HepG2 (cell line): ENCODE results near the gene TMCO6. TPM values are rescaled to one million over a fixed set of nuclear protein-coding genes. Genes with fewer than 3 reads are reported as not detected.

Experiments
- AGO2 ChIP-seq: fragments of 200-400 bp; formaldehyde crosslinking; optimal IDR thresholded peaks from 2 replicates; pipeline ENCODE3; 2017; ENCODE audit warnings: mild to moderate bottlenecking, low read depth, low read length, moderate library complexity
- CBX1 ChIP-seq: IDR thresholded peaks from one replicate; pipeline ENCODE4 v1.6.1; 2016; ENCODE audit warnings: antibody characterized with exemption, low read depth
- DDIT3 ChIP-seq: sonication (generic); formaldehyde crosslinking; IDR thresholded peaks from 2 replicates; pipeline ENCODE4 v1.4.0; 2020; ENCODE audit warnings: mild to moderate bottlenecking, missing genetic modification reagents
- GTF3A ChIP-seq: sonication (generic); formaldehyde crosslinking; conservative IDR thresholded peaks from 2 replicates; pipeline ENCODE4 v1.4.0; 2020; ENCODE audit warnings: mild to moderate bottlenecking, missing genetic modification reagents
- MYPOP ChIP-seq: sonication (generic); formaldehyde crosslinking; IDR thresholded peaks from 2 replicates; pipeline ENCODE4 v1.8.1; 2023; ENCODE audit warnings: mild to moderate bottlenecking, moderate library complexity, missing genetic modification reagents
- PHF20 ChIP-seq: sonication (generic); formaldehyde crosslinking; IDR thresholded peaks from 2 replicates; pipeline ENCODE4 v1.5.0; 2020; ENCODE audit warnings: mild to moderate bottlenecking, missing genetic modification reagents
- POLR2G ChIP-seq: fragments of 200-400 bp; formaldehyde crosslinking; IDR thresholded peaks from 2 replicates; pipeline ENCODE4 v1.6.1; 2018; ENCODE audit warnings: mild to moderate bottlenecking, low read depth, low read length, moderate library complexity
- PRMT3 ChIP-seq: sonication (generic); formaldehyde crosslinking; IDR thresholded peaks from 2 replicates; pipeline ENCODE4 v1.8.1; 2022; ENCODE audit warnings: low read depth, mild to moderate bottlenecking, moderate library complexity, missing genetic modification reagents, borderline replicate concordance
- PTBP1 ChIP-seq: fragments of 200-400 bp; formaldehyde crosslinking; IDR thresholded peaks from 2 replicates; pipeline ENCODE4 v1.6.1; 2018; ENCODE audit warnings: low read length, low read depth; ENCODE audit not compliant: poor library complexity, severe bottlenecking
- TARDBP ChIP-seq: sonication (generic); formaldehyde crosslinking; IDR thresholded peaks from 2 replicates; pipeline ENCODE4 v1.8.0; 2022; ENCODE audit warnings: mild to moderate bottlenecking, missing genetic modification reagents
- UBTF ChIP-seq: sonication (generic); formaldehyde crosslinking; IDR thresholded peaks from 2 replicates; pipeline ENCODE4 v1.4.0; 2020; ENCODE audit warnings: mild to moderate bottlenecking, missing genetic modification reagents
- ZNF335 ChIP-seq: sonication (generic); formaldehyde crosslinking; IDR thresholded peaks from 2 replicates; pipeline ENCODE4 v1.4.0; 2020; ENCODE audit warnings: missing genetic modification reagents
- ZNF569 ChIP-seq: sonication (generic); formaldehyde crosslinking; IDR thresholded peaks from 2 replicates; pipeline ENCODE4 v1.5.0; 2020; ENCODE audit warnings: mild to moderate bottlenecking, missing genetic modification reagents, moderate library complexity, borderline replicate concordance
- ZNF781 ChIP-seq: sonication (generic); formaldehyde crosslinking; IDR thresholded peaks from 2 replicates; pipeline ENCODE4 v1.5.1; 2020; ENCODE audit warnings: borderline replicate concordance, mild to moderate bottlenecking, missing genetic modification reagents; ENCODE audit errors: not compliant biosample characterization
- polyA plus RNA-seq, 8 experiments: library from polyadenylated mRNA; depleted of rRNA in 3 of 8; stranded (reverse) in 7 of 8; unstranded in 1 of 8; fragments of >200 nt; fragmentation: Illumina TruSeq in 4 of 8; extraction: Trizol in 4 of 8; gene quantifications; 2 replicates each; pipeline versions ENCODE4 v1.2.1 to v1.2.3, GENCODE V29; 2011 to 2016; ENCODE audit warnings: low read depth in 4 of 8, missing spikeins in 1 of 8, mixed read lengths in 1 of 8; ENCODE audit not compliant: insufficient read depth in 1 of 8
- total RNA-seq, 5 experiments: library from RNA; depleted of rRNA; stranded (reverse); fragments of >200 nt; fragmentation: Illumina TruSeq; extraction: Trizol; gene quantifications; 2 replicates each; pipeline ENCODE4 v1.2.3, GENCODE V29; 2016; ENCODE audit warnings: low read depth in 1 of 5
- TF ChIP-seq, protein P1 (sequence below): sonication (generic); formaldehyde crosslinking; IDR thresholded peaks from 2 replicates; pipeline ENCODE4 v1.5.1; 2020; ENCODE audit warnings: missing genetic modification reagents, mild to moderate bottlenecking, borderline replicate concordance
- TF ChIP-seq, protein P2 (sequence below): sonication (generic); formaldehyde crosslinking; IDR thresholded peaks from 2 replicates; pipeline ENCODE4 v1.4.0; 2020; ENCODE audit warnings: missing genetic modification reagents
- TF ChIP-seq, protein P3 (sequence below): sonication (generic); formaldehyde crosslinking; conservative IDR thresholded peaks from 2 replicates; pipeline ENCODE4 v1.8.0; 2022; ENCODE audit warnings: mild to moderate bottlenecking, moderate library complexity, missing genetic modification reagents
- TF ChIP-seq, protein P4 (sequence below): sonication (generic); formaldehyde crosslinking; IDR thresholded peaks from 2 replicates; pipeline ENCODE4 v1.4.0; 2020; ENCODE audit warnings: missing genetic modification reagents

TMCO6 gene
- total and polyA plus RNA-seq, 2 of the 13 experiments (the other 11 are each of a cell fraction or from before 2014, with no cell fraction given), result 16.6 to 28.2 TPM

DNA sequence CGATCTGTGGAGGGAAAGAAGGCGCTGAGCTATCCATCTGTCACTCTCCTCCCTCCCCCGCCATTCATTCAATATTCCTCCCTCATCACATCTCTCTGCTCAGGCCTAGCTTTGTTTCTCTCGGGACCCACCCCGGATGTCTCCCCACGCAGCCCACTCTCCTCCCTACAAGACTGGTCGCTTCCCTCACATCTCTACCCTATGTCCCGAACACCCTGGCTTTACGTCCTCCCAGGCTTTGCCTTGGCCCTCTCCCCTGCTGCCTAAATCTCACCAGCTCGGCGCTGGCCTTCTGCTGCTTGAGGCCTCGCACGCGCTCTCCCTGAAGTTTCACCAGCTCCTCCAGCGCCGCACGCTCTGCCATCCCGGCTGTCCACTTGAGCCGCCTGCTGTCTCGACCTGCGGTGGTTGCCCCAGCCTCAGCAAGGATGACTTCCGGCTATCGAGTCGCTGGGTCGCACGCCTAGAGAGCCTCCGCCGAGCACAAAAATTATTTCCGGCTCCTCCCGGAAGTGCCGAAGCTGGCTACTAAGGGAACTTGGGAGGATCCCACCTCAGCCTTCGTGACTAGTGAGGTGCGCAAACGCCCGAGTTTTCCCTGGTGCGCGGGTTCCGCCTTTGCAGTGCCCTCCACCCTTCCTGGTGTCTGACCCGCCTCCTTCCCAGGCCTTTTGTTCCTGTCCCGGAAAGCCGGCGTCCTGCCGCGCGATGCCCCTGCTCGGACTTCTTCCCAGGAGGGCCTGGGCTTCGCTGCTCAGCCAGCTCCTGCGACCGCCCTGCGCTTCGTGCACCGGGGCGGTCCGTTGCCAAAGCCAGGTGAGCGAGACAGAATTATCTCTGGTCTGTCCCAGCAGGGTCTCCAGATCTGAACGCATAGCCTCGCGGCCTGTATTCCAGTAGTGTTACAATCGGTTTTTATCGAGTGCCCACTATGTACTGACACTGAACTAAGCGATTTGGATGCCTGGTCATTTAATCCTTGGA lies 52.0 kb downstream of the TMCO6 start, which contains the start of the genes HARS1 and HARS2 (continued):
- peak; percentile 71 for TF ChIP-seq PTBP1
- no peak for TF ChIP-seq PRMT3
- TF ChIP-seq MYPOP (CRISPR knock-in tag), result no peak; the same call in 1 of the 2 replicates
- peak; percentile 95 for TF ChIP-seq POLR2G
- no peak for TF ChIP-seq ZNF335 (CRISPR knock-in tag)
- TF ChIP-seq, protein P1, sequence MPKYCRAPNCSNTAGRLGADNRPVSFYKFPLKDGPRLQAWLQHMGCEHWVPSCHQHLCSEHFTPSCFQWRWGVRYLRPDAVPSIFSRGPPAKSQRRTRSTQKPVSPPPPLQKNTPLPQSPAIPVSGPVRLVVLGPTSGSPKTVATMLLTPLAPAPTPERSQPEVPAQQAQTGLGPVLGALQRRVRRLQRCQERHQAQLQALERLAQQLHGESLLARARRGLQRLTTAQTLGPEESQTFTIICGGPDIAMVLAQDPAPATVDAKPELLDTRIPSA (CRISPR knock-in tag), result peak; percentile 62; the same call in 1 of the 2 replicates
- TF ChIP-seq PHF20 (CRISPR knock-in tag), result peak; percentile 98
- TF ChIP-seq ZNF781 (CRISPR knock-in tag), result peak; percentile 42
- TF ChIP-seq AGO2, result peak; percentile 37
- TF ChIP-seq CBX1, result peak; percentile 25
- TF ChIP-seq, protein P2, sequence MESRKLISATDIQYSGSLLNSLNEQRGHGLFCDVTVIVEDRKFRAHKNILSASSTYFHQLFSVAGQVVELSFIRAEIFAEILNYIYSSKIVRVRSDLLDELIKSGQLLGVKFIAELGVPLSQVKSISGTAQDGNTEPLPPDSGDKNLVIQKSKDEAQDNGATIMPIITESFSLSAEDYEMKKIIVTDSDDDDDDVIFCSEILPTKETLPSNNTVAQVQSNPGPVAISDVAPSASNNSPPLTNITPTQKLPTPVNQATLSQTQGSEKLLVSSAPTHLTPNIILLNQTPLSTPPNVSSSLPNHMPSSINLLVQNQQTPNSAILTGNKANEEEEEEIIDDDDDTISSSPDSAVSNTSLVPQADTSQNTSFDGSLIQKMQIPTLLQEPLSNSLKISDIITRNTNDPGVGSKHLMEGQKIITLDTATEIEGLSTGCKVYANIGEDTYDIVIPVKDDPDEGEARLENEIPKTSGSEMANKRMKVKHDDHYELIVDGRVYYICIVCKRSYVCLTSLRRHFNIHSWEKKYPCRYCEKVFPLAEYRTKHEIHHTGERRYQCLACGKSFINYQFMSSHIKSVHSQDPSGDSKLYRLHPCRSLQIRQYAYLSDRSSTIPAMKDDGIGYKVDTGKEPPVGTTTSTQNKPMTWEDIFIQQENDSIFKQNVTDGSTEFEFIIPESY (CRISPR knock-in tag), result no peak
- peak; percentile 87 for TF ChIP-seq TARDBP (CRISPR knock-in tag)
- TF ChIP-seq, protein P3, sequence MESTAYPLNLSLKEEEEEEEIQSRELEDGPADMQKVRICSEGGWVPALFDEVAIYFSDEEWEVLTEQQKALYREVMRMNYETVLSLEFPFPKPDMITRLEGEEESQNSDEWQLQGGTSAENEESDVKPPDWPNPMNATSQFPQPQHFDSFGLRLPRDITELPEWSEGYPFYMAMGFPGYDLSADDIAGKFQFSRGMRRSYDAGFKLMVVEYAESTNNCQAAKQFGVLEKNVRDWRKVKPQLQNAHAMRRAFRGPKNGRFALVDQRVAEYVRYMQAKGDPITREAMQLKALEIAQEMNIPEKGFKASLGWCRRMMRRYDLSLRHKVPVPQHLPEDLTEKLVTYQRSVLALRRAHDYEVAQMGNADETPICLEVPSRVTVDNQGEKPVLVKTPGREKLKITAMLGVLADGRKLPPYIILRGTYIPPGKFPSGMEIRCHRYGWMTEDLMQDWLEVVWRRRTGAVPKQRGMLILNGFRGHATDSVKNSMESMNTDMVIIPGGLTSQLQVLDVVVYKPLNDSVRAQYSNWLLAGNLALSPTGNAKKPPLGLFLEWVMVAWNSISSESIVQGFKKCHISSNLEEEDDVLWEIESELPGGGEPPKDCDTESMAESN (CRISPR knock-in tag), result peak; percentile 89
- no peak for TF ChIP-seq GTF3A (CRISPR knock-in tag)
- no peak for TF ChIP-seq DDIT3
- peak; percentile 87 for TF ChIP-seq UBTF (CRISPR knock-in tag)
- TF ChIP-seq, protein P4, sequence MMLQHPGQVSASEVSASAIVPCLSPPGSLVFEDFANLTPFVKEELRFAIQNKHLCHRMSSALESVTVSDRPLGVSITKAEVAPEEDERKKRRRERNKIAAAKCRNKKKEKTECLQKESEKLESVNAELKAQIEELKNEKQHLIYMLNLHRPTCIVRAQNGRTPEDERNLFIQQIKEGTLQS (CRISPR knock-in tag), result 0 out of 2 replicates have a peak, but pooled peaks have one; percentile 10
- no peak; the same call in 1 of the 2 replicates for TF ChIP-seq ZNF569 (CRISPR knock-in tag)
